ENCODE results near the gene NBEAL1. TPM values are rescaled to one million over a fixed set of nuclear protein-coding genes. Genes with fewer than 3 reads are reported as not detected.

The NBEAL1 gene
- total RNA-seq, 1 experiment from 2014 or later, result 17.0 TPM

DNA sequence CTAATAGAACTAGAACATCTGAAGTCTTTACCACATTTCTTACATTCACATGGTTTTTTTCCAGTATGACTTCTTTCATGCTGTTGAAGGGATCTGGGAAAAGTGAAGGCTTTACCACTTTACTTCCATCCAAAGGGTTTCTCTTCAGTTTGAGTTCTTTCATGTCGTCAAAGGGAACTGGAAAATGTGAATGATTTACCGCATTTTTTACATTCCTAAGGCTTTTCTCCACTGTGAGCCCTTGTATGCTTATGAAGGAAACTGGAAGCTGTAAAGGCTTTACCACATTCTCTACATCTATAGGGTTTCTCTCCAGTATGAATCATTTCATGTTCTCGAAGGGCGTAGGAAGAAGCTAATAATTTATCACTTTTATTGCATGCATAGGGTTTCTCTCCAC lies 46.7 kb downstream of the NBEAL1 start:
- H3K79me2 ChIP-seq (ENCODE audit: insufficient read depth, low read length), result no peaks in the 10 kb centered on the region
- no peaks in the 10 kb centered on the region for H3K9me3 ChIP-seq (ENCODE audit: control insufficient read depth in 1 of 2, insufficient read depth in 1 of 2, low read depth in 1 of 2, low read length in 2 of 2)
- H4K20me1 ChIP-seq (ENCODE audit: insufficient read depth), result no peaks in the 10 kb centered on the region
- H3K4me3 ChIP-seq (replicated peaks in 1 of 2; ENCODE audit: low read depth in 1 of 2, low read length in 2 of 2), result no peak overlapping the region
- peaks cover 0 to 9% of the 10 kb centered on the region in 2 experiments; a peak in 2 of 4 replicates for H3K4me1 ChIP-seq (ENCODE audit: control insufficient read depth in 1 of 2, insufficient read depth in 2 of 2, low read length in 2 of 2)
- TF ChIP-seq POLR2A (IDR thresholded peaks at IDR 0.05; ENCODE audit: borderline replicate concordance, extremely low read depth, insufficient read depth, insufficient read length) (no peak), SIN3A (IDR thresholded peaks at IDR 0.05; ENCODE audit: low read depth) (no peak), EZH2 (IDR thresholded peaks at IDR 0.05) (no peak), CBX3 (IDR thresholded peaks at IDR 0.05; ENCODE audit: low read depth) (no peak), EZH2phosphoT487 (IDR thresholded peaks at IDR 0.05; ENCODE audit: borderline replicate concordance) (no peak), ELF1 (IDR thresholded peaks at IDR 0.05; ENCODE audit: borderline replicate concordance, low read depth) (no peak), YY1 (IDR thresholded peaks at IDR 0.05; ENCODE audit: extremely low read depth, insufficient replicate concordance, low read depth, low read length) (no peak), EGR1 (IDR thresholded peaks at IDR 0.05; ENCODE audit: low read depth) (no peak)
- TF ChIP-seq, protein P1, sequence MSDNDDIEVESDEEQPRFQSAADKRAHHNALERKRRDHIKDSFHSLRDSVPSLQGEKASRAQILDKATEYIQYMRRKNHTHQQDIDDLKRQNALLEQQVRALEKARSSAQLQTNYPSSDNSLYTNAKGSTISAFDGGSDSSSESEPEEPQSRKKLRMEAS (IDR thresholded peaks at IDR 0.05), result no peak
- TF ChIP-seq, protein P2, sequence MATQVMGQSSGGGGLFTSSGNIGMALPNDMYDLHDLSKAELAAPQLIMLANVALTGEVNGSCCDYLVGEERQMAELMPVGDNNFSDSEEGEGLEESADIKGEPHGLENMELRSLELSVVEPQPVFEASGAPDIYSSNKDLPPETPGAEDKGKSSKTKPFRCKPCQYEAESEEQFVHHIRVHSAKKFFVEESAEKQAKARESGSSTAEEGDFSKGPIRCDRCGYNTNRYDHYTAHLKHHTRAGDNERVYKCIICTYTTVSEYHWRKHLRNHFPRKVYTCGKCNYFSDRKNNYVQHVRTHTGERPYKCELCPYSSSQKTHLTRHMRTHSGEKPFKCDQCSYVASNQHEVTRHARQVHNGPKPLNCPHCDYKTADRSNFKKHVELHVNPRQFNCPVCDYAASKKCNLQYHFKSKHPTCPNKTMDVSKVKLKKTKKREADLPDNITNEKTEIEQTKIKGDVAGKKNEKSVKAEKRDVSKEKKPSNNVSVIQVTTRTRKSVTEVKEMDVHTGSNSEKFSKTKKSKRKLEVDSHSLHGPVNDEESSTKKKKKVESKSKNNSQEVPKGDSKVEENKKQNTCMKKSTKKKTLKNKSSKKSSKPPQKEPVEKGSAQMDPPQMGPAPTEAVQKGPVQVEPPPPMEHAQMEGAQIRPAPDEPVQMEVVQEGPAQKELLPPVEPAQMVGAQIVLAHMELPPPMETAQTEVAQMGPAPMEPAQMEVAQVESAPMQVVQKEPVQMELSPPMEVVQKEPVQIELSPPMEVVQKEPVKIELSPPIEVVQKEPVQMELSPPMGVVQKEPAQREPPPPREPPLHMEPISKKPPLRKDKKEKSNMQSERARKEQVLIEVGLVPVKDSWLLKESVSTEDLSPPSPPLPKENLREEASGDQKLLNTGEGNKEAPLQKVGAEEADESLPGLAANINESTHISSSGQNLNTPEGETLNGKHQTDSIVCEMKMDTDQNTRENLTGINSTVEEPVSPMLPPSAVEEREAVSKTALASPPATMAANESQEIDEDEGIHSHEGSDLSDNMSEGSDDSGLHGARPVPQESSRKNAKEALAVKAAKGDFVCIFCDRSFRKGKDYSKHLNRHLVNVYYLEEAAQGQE (IDR thresholded peaks at IDR 0.05; ENCODE audit: low read depth), result no peak
- ChIA-PET CTCF (no interaction called here), POLR2A (no interaction called here), RAD21 (ENCODE audit: low non-redundant PET in 1 of 2, low total read pairs in 2 of 2, uncharacterized antibody in 2 of 2, unreplicated experiment in 2 of 2) (no interaction called here)
- H3K27ac ChIP-seq (ENCODE audit: low read depth, low read length), result no peak overlapping the region
- H3K9ac ChIP-seq (ENCODE audit: low read length), result no peak overlapping the region
- H3K4me2 ChIP-seq (ENCODE audit: low read length), result peak overlapping the region; percentile 8; the same call in 1 of the 2 replicates
- H3K9me2 ChIP-seq (ENCODE audit: insufficient read depth), result no peaks in the 10 kb centered on the region
- no peak overlapping the region for H2AFZ ChIP-seq (ENCODE audit: low read depth, low read length, poor library complexity, severe bottlenecking)
- no TSS peak for BruUV-seq (replicated peaks)
- intact Hi-C loops (cut with micrococcal nuclease), result no loop called here
- no peaks in the 10 kb centered on the region for H3K27me3 ChIP-seq (ENCODE audit: insufficient read depth, low read length)
- DNase-seq (ENCODE audit: low read depth, low spot score) (no peak), ATAC-seq (no peak)
- H3K36me3 ChIP-seq (ENCODE audit: control insufficient read depth in 1 of 2, insufficient read depth in 2 of 2, low read length in 2 of 2), result no peaks in the 10 kb centered on the region

Data from HCT116 (cell line).